Astrocyte of the spinal cord (primary cell): Measurements from ENCODE around the gene LENG1.

Experiments used
- DNase-seq: peaks from one replicate; pipeline ENCODE4 v3.0.0; 2011; ENCODE audit warnings: low read depth, low spot score
- H3K4me3 ChIP-seq: 2 replicates; pipeline ENCODE4 v1.5.1; 2011; ENCODE audit warnings: low read depth, mild to moderate bottlenecking, low read length, moderate library complexity
- CTCF ChIP-seq: IDR thresholded peaks from 2 replicates; pipeline ENCODE4 v1.5.1; 2012; ENCODE audit warnings: low read depth, mild to moderate bottlenecking, low read length, inconsistent platforms
- in situ Hi-C: cut with HindIII; loops from 2 replicates; pipeline ENCODE4 v1.10.0; 2017; ENCODE audit warnings: low sequenced_read_pairs

Gene LENG1

GRCh38 chr19:54156490-54156889 is 3.0 kb downstream of the LENG1 start:
- no peak for TF ChIP-seq CTCF
- H3K4me3 ChIP-seq: no peak overlapping the region

GRCh38 chr19:54155694-54156093 is 3.8 kb downstream of the LENG1 start:
- in situ Hi-C loops: no loop called here
- no peak for DNase-seq
- no peak overlapping the region for H3K4me3 ChIP-seq
- peak; percentile 4 for TF ChIP-seq CTCF

More at GRCh38 chr19:54156490-54156889, 3.0 kb downstream of the LENG1 start:
- in situ Hi-C loops: no loop called here
- no peak for DNase-seq

- H3K4me3 ChIP-seq: no peak overlapping the region
- TF ChIP-seq CTCF: no peak
- in situ Hi-C loops: no loop called here
- no peak for DNase-seq
These were observed 4.7 kb downstream of the LENG1 start for GRCh38 chr19:54154603-54155345.

GRCh38 chr19:54153731-54154326 is 5.7 kb downstream of the LENG1 start:
- no peak for TF ChIP-seq CTCF
- DNase-seq: no peak
- in situ Hi-C loops: no loop called here
- no peak overlapping the region for H3K4me3 ChIP-seq

GRCh38 chr19:54152878-54153524 is 6.5 kb downstream of the LENG1 start:
- TF ChIP-seq CTCF: no peak
- in situ Hi-C loops: no loop called here
- H3K4me3 ChIP-seq: no peak overlapping the region
- DNase-seq: no peak

GRCh38 chr19:54152267-54152666 is 7.3 kb downstream of the LENG1 start:
- no peak for TF ChIP-seq CTCF
- DNase-seq: no peak
- H3K4me3 ChIP-seq: no peak overlapping the region
- in situ Hi-C loops: no loop called here
